Stimulated activated CD8-positive, alpha-beta memory T cell treated with anti-CD3 and anti-CD28 coated beads, Interleukin-15, amount 100 ng/mL, for 24 hours (primary cell): ENCODE data around the gene ASTN2.

ENCODE experiments used
- DNase-seq: peaks from one replicate; pipeline ENCODE4 v3.0.0-alpha.2; 2020; ENCODE audit warnings: low read depth

ASTN2 gene

DNA sequence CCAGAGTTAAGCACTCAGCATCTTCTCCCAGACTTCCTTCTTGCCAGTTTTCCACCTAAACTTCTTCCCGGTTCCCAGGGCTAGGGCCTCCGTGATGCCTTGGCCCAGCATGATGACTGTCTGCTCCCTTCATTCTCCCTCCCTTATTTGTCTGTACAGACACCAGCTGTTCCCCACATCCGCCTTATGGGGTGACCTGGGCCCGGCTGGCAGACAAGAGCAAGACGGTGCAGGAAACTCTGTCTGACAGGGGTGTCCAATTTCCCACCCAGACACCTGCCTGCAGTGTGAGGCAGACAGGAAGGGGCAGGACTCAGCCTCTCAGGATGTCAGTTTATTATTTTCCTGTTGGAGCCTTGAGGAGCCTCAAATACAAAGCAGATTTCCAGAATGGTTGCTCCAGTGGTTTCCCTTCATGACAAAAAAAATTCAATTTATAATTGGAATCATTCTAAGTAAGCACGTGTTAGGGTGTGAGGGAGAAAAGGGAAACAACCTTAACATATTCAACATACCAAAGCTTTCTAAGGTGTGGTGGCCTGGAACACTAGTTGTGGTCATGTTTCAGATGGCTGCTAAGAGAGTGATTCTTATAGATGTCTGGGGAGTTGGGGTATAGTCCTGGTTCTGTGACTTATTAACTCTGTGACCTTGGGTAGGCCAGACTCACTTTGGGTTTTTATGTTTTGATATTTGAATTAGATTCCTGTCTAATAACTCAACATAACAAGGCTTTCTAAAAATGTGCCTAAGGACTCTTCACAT, 1026.7 kb downstream of the ASTN2 start:
- DNase-seq = no peak

DNA sequence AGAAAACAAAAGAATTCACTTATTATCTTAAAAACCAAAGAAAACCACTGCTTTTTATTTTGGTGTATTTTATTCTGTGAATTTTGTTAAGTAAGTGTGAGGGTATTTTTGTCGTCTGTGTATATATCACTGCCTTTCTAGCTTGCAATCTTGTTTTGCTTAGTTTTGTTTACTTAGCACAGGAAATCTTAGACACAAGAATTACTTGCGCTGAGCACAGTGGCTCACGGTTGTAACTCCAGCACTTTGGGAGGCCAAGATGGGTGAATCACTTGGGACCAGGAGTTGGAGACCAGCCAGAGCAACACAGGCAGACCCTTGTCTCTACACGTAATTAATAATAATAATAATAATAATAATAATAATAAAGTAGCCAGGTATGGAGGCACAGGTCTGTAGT, 1030.9 kb downstream of the ASTN2 start:
- DNase-seq = no peak

DNA sequence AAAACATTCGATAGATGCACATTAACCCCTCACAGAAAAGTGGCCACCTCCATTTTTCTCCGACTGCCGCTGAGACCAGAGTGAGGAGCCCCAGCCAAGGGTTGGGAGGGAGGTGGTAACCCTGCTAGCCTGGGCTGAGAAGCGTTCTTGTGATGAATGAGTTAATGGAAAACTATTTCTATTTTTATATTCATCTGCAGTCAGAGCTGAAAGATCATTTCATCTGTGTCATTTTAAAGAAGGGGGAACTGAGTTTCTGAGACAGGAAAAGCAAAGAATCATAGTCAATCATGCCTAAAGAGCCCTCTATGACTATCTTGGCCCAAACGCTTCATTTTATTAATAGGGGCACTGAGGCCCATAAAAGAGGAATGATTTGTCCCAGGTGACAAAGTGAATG, 1031.7 kb downstream of the ASTN2 start:
- DNase-seq = no peak

DNA sequence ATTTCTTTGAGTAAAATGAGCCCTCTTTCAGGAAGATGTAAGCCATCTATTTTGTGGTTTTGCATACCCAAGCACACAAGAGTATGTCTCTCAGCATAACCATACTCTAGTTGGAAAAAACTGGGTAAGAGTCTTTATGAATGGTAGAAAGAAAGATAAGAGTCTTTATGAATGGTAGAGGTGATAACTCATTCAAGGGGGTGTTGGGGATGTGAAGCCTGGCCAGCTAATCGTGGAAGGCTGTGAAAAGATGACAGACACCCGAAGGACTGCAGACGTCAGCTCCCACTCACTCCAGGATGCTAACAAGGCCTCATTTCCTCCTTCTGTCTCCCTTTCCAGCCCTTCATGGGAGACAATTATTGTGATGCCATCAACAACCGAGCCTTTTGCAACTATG, 1032.8 kb downstream of the ASTN2 start:
- DNase-seq = no peak

DNA sequence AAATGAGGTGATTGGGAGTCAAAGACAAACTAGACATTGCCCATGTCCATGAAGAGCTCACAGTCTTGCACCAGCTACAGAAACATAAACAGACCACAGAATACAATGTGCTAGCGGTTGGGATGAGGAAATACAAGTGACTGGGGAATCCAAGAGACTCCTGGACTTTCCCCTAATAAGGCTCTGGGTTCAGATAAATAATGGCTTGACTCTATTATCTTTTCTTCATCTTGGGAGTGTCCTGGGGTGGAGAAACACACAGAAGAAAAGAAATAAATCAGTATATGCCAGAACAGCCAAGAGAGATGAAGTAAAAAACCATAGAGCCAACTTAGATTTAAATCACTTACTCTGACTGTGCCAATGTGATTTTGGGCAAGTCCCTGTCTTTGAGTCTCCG, 1033.5 kb downstream of the ASTN2 start:
- DNase-seq = no peak

DNA sequence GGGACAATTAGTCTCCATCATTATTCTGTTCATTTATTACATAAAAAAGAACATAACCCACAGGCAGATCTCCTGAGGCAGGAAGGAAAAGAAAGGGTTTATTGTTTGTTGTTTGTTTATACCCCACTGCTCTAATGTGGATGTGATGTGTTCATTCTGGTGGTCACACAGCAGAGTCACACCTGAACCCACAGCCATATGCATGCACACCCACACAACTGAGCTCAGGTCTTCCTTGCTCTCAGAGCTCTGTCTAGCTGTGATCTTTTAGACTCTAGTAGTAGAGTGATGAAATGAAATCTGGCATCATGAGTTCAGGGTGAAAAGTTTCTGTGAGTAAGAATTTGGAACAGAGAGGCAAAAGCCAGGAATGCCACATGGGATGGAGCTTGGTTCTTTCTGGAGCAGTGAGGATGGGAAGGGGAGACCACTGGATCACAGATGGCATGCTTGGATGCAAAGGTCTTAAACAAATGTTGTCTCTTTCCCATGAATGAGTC, 1034.3 kb downstream of the ASTN2 start:
- DNase-seq = no peak

DNA sequence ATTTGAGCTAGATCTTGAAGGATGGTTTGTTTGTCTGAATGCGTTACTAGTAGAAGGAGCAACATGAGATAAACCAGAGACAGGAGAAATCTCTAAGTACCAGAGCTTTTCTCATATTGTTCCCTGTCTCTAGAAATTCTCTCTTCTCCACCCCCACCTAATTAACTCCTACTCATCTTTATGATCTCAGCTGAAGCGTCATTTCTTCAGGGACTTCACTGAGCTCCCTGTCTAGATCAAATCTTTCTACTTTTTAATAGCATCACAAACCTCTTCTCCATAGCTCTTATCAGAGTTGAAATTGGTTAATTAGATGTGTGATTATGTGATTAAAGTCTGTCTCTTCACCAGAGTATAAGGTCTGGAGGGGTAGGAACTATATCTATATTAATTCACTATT, 1035.0 kb downstream of the ASTN2 start:
- no peak for DNase-seq

DNA sequence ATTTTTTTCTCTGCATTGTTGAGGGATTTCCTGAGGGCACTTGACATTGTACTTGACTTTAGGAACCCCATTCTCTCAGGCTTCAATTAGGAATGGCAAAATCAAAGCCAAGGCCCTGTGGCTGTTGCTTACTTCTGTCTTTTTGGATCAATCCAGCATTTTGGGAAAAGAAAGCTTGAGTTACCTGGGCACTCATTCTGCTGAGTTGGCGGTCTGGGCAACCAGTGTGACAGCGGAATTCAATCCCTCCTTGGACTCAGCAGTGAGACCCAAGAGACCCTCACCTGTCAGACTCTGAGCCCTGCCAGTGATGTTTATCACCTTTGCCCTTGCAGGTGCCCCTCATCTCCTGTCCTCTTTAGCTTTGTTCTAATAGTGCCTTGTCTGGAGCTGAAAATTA, 1036.0 kb downstream of the ASTN2 start:
- no peak for DNase-seq

DNA sequence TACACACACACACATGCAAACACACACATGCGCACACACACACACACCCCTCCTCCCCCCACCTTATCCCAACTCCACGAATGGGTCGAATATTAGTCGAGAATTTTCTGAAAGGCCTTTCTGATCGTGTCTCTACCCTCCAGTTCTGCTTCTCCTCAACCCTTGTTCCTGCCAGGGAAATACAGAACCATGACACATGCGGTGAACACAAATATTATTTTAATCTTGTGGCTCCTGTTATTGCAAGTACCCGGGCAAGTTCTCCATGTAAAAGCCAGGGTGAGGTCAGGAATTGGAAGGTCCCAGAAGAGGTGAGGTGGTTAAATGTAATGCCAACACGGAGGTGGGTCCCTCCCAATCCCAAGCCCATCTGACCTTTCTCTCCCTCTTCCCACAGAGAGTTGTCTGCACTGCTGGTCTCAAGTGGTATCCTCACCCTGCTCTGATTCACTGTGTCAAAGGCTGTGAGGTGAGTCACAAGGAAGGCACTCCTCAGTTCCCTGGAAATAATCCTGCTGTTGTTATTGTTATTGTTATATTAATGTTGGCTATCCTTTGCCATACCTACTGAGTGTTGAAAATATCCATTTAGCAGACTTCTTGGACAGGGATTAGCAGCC, 1037.6 kb downstream of the ASTN2 start:
- DNase-seq = no peak
